Fibroblast of lung (primary cell): ENCODE data around the gene BACH1.

Source experiments
- EZH2 ChIP-seq: IDR thresholded peaks from 2 replicates; pipeline ENCODE4 v1.5.1; 2012; ENCODE audit warnings: low read length, control low read depth, mild to moderate bottlenecking; ENCODE audit errors: missing control alignments
- TF ChIP-seq, protein P1 (sequence below), 2 donors: IDR thresholded peaks in 1 of 2; conservative IDR thresholded peaks in 1 of 2; 1 replicate in 1 of 2; 2 replicates in 1 of 2; pipeline ENCODE4 v1.5.1; 2011 to 2012; ENCODE audit warnings: low read length in 2 of 2, control low read depth in 1 of 2, inconsistent platforms in 1 of 2, low read depth in 1 of 2, mild to moderate bottlenecking in 1 of 2

- TF ChIP-seq, protein P1, sequence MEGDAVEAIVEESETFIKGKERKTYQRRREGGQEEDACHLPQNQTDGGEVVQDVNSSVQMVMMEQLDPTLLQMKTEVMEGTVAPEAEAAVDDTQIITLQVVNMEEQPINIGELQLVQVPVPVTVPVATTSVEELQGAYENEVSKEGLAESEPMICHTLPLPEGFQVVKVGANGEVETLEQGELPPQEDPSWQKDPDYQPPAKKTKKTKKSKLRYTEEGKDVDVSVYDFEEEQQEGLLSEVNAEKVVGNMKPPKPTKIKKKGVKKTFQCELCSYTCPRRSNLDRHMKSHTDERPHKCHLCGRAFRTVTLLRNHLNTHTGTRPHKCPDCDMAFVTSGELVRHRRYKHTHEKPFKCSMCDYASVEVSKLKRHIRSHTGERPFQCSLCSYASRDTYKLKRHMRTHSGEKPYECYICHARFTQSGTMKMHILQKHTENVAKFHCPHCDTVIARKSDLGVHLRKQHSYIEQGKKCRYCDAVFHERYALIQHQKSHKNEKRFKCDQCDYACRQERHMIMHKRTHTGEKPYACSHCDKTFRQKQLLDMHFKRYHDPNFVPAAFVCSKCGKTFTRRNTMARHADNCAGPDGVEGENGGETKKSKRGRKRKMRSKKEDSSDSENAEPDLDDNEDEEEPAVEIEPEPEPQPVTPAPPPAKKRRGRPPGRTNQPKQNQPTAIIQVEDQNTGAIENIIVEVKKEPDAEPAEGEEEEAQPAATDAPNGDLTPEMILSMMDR (conservative IDR thresholded peaks at IDR 0.05 in 1 of 2, IDR thresholded peaks at IDR 0.05 in 1 of 2; ENCODE audit: low read depth in 1 of 2, low read length in 2 of 2), result no peak
- TF ChIP-seq EZH2, result no peak
Measured at GRCh38 chr21:29307718-29308455, 9.2 kb downstream of the BACH1 start.
